Bone marrow (tissue), 2 donors: Measurements from ENCODE around the gene THAP11.

Experiments used
- DNase-seq, 2 donors: peaks; one replicate each; lab custom pipeline; 2025; lab: John Stamatoyannopoulos, UW

Gene THAP11

DNA sequence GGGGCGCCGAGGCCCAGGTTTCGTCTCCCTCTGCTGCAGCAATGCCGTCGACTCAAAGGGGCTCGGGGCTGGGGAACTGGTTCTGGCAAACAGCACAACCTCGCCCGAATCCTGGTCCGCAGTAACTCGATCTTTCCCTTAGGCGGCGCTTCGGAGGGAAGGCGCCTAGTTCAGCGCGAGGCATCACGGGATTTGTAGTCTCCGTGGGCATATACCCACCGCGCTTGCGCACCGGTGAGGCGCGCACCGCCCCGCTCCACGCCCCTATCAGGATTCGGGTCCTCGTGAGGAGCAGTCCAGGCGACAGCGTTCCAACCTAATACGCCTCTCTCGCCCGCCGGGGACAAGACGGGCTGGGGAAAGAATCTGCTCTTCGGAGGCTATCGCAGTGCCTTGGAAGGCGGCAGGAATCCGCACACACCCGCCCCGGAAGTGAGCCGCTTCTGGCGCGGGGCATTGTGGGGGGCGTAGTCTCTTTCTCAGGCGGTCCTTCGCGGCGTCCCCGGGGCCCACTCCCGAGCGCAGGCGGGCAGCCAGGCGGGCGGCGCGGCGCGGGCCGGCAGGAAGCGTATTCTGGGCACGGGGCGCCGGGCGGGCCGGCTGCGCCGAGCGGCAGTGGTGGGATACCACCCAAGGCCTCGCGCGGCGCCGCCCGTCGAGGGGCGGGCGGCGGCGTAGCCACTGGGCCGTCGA, at the start of gene THAP11:
THAP11 (plus strand) TSS at position 505 of the 693 bp plus-strand sequence. CDS start 235 bp downstream, outside the sequence.
- peak; percentile 95 to 97 for DNase-seq

DNA sequence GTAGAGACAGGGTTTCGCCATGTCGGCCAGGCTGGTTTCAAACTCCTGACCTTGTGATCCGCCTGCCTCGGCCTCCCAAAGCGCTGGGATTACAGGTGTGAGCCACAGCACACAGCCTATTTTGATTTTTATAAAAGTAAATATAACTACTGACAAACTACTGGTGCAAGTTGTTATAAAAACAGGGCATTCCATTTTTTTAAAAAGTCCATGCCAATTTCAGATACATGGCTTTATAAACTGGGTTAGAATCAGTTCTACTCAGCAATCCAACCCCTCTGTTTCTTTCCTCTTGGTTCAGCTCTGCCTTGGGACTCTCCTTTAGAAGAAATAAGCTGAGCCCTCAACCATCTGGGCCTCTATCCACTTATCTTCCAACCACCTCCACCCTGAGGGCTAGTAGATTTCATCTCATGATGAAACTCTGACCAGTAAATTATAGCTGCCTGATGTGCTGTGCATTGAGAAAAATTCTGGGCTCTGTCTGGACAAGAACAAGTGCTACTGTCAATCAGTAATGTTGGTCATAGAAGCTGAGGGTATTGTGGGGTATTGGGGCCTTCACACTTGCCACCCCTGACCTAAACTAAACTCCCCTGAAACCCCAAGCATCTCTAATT, 45.9 kb upstream of the THAP11 start:
- DNase-seq: no peak

DNA sequence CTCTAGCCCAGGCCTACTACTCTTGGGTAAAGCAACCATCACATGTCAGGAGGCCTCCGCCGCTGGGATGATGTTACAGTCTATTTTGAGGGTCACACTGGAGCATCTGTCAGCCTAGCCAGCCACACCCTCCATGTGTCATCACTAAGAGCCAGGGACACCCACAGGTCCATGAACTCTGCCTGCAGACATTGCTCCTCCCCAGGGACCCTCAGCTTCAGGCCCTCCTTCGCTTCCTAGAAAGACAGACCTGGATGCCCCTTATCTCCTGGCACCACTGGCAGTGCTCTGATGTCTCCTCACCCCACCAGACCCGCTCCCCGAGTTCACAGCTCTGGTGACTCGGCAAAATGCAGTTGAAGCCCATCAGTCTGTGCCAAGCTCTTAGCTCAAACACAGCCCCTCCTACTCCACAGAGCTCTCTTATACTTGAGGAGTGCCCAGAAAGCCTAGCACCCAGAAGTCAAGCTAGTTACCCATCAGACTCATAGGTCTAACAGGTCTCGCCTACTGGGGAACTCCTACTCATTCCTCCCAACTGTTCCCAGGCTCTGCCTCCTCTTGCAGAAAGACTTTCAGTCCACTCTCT, 41.7 kb upstream of the THAP11 start:
- no peak for DNase-seq

DNA sequence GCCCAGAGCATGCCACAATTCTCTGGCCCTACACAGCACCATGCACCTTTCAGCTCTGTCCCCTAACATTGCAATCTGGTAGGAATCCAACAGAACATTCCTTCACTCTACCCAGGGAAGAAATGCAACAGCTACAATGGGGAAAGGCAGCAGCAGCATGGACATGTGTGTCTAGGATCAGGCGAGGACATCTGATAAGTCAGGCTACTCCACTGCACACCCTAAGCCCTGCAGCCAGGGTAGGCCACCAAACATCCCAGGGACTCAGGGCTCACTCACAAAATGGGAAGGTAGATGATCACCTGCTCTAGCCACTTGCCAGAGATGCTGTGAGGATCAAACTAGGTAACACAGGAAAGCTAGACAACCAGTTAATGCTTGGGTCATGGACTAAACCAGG, 40.9 kb upstream of the THAP11 start:
- no peak for DNase-seq

DNA sequence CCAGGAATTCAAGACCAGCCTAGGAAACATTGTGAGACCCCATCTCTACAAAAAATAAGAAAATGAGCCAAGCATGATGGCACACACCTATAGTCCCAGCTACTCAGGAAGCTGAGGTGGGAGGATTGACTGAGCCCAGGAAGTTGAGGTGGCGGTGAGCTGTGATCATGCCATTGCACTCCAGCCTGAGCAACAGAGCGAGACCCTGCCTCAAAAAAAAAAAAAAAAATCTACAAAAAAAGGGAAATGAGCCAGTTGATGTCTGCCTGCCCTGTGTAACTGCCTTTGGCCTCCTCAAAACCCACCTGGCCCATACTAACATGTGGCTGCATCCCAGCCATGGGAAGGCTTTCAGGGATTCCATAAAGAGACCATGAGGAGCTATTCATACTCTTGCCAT, 40.2 kb upstream of the THAP11 start:
- DNase-seq: no peak

DNA sequence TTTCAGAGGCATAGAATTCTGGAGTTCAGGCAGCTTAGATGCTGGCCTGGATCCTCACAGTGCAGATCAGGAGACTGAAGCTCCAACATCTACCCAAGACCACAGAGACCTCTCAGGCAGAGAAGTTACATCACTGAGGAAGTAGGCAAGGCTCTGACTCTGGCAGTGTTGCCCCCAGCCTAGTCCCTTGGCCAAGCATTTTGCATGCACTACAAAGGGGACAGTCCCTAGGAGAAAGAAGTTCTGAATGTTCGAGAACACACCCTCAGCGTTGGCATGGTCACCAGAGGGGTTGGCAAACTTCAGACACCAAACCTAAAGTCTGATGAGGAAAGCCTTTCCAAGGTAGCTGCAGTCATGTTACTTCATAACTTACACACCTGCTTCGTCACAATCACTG, 38.2 kb upstream of the THAP11 start:
- DNase-seq: no peak

DNA sequence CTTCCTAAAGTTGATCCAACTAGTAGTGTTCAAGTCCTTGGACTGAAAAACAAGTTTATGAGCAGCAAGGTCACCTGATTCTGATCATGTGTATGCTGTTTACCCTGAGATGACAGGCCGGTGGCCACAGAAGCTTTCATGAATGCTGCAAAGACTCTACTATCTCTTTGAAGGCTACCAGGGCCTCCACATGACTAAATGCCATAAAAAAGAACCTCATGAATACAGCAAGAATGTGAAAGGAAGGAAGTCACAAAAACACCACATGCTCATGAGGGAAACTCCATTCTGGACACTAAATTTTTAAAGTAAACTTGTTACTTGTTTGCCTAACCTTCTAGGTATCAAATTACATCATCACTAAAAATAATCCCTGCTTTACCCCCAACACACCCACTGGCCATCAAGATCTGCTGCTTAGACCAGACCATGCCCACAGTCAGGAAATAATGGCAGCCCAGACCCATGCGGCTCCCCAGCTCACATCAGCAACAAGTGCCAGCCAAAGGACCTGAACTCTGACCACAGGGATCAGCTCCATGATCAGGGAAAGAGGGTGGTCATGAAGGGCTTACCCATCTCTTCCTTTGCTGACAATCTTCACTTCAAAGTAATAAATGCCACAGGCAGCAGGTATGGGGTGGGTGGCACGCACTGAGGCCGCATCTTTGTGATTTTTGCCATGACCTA, 37.1 kb upstream of the THAP11 start:
- no peak for DNase-seq

DNA sequence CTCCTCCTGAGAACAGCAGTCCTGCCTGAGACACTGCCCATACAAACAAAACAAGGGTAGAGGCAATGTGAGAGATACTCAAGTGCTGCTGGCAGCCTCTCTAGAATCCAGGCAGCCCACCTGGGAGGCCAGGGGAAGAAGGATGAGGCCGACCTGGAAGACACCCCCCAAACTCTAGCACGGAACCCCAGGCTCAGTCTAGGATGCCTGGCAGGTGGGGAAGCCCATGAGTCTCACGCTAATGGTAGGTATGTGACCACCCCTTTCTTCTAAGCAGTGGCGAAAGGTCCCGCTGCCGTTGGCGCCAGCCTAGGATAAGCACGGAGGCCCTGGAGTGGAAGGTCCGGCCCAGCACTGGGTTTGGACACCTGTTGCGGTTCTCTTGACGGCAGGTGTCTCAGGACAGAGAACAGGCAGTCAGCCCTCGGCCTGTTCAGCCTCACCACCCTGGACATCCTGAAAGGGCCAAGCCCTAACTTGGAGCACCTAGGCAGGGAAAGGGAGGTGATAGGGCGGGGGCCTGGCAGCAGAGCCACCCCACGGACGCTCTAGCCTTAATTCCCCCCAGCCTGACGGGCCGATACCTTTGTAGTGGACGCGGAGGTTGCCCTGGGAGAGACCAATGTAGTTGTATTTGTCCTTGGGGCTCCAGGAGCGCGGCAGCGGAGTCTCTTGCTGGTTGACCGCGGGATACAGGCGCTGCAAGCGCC, 36.2 kb upstream of the THAP11 start:
- no peak for DNase-seq

DNA sequence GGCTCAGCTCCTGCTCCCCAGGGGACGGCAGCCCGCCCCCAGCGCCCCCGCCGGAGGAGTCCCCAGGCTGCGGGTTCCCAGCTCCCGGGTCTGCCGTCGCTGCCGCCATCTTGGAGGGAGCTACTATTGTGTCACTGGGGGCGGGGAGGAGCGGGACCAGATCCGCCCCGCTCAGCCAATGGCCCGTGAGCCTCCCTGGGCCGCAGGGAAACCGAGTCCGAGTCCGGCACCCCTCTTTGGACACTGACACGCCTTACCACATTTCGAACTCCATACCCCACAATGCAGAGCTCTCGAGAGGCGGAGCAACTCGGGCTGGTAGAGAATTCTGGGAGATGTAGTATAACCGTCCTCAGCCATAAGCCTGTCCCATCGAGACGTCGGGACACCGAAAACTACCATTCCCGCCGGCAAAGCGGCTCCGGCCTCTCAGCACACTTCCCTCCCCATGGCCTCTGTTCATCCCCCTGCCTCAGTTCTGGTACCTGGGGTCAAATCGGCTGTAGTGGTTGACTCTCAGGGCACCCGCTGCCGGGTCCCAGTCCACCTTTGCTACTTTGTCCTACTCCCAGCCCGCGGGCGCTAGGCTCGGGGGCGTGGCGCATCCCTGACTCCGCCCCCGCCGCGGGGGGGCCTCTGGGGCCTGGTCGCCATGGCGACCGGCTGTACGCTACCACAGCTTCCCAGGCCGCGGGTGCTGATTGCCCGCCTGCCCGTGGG, 35.5 kb upstream of the THAP11 start, which contains the start of the genes RANBP10 and TSNAXIP1:
RANBP10 (minus strand) TSS at position 133 of the 720 bp plus-strand sequence; CDS start at position 109, 24 bp downstream.
TSNAXIP1 (plus strand) TSS at position 462 of the 720 bp plus-strand sequence. CDS start 261 bp downstream, outside the sequence.
- peak; percentile 95 to 100 for DNase-seq

DNA sequence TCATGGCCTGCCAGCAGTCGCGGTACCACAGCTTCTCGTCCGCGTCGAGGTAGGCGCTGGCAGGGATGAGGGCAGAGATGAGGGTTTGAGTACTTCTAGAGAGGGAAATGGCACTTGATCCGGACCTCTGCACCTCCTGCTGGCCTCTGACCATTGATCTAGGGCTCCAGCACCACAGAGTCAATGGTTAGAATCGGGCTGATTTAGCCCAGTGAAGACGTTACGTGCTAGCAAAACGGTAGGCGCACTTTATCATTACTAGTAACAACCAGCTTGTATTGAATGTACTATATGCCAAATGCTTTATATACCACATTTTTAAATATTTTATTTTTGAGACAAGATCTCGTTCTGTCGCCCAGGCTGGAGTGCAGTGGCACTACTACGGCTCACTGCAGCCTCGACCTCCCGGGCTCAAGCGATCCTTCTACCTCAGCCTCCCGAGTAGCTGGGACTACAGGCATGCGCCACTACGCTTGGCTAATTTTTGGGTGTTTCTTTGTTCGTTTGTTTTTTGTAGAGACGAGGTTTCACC, 34.9 kb upstream of the THAP11 start:
- no peak for DNase-seq

DNA sequence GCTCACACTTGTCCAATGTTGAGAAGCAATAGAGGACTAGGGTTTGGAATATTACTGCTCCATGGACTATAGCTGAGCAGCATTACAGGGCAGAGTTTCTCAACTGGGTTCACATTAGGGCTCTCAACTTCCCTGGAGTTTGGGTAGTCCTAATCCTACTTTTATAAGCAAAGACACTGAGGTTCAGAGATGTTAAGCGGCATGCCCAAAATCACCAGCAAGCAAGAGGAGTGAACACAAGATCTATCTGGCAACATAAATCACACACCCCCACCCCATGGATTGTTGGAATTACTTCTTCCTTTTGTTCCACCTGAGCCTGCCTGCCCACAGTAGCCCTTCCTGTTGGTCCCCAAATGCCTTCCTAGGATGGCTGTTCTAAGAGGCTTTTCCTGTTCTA, 30.2 kb upstream of the THAP11 start:
- no peak for DNase-seq

DNA sequence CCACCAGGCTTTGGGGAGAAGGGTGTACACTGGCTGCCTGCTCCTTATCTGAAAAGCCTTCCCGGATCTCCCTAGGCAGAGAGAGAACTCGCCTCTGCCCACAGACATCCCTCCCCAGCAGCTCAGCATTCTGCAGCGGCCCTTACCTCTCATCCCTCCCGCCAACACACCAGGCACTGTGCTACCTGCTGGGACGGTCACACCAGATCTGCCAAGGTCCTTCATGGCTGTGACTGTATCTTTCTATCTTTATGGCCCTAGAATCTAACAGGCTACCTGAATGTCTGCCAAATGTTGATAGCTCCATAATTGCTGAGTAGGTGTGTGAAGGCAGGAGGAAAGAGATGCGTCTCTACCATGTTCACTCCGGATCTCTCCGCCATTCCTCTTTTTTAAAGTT, 27.6 kb upstream of the THAP11 start:
- no peak for DNase-seq

DNA sequence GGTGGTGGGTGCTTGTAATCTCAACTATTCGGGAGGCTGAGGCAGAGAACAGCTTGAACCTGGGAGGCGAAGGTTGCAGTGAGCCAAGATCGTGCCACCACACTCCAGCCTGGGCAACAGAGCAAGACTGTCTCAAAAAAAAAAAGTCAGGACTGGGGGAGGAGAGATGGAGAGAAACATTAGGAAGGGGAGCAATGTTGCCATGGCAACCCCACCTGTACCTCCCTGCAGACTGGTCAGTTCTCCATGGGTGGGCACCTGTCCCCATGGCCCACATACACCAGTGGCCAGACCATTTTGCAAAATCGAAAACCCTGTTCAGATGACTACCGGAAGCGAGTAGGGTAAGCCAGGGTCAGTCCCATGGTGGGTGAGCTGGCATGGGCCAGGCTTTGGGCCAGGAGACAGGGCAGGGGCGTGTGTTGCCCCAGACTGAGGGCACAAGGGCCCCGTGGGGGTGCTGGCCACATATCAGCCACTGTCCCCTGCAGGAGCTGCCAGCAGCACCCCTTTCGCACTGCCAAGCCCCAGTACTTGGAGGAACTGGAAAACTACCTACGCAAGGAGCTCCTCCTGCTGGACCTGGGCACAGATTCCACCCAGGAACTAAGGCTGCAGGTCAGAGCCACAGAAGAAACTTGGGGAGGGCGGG, 21.4 kb upstream of the THAP11 start:
- DNase-seq: no peak

DNA sequence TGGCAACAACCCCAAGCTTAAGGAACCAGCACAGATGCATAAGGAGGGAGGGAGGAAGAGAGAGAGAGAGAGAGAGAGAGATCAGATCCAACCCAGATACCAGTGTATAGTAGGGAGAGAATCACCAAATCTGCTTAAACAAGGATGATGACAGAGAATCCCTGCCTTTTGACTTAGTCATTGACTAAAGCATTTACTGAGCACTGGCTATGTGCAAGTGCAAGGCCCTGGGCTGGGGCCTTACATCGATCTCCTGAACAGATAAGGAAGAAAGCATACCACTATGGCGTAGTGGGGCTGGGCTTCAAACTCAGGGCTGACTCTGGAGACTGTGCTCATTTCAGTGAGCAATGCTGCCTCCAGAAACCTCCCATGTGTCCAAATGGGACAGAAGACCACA, 19.6 kb upstream of the THAP11 start:
- no peak for DNase-seq

DNA sequence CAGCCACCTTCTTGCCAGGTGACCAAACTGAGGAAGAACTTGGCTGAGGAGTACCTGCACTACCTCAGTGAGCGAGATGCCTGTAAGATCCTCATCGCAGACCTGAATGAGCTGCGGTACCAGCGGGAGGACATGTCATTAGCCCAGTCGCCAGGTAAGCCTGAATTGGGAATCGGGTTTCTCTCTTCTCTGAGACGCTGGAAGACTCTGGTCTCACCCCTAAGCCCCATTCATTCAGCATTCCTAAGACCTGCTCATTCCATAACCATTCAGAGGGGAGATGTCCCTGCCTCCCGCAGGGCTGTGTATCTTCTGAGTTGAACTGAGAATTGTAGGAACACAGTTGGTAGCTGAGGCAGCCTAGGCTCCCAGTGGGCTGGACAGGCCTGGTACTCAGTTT, 17.0 kb upstream of the THAP11 start:
- DNase-seq: no peak

DNA sequence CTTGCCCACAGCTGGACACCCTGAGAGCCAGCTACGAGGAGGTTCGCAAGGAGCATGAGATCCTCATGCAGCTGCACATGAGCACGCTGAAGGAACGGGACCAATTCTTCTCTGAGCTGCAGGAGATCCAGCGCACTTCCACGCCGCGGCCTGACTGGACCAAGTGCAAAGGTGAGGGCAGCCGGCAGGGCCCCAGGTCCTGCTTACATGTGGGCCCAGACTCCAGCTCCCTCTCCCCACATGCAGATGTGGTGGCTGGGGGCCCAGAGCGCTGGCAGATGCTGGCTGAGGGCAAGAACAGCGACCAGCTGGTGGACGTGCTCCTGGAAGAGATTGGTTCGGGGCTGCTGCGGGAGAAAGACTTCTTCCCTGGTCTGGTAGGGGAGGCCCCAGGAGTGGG, 16.2 kb upstream of the THAP11 start:
- no peak for DNase-seq

DNA sequence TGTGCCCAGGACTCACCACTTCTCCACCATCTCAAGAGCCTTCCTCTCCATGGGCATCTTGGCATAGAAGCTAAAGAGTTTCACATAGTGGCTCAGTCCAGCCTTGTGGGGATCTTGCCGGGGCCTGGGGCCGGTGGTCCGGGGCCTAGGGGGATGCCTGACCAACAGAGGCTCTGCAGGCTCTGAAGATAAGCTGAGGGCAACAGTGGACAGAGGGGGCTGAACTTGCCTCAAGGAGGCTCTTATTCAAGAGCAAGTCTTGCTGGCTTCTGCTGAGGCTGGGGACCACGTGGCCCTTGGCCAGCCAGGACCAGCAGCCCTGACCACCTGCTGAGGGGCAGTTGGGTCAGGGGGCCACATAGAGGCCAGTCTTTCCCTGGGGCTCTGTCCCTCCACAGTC, 13.5 kb upstream of the THAP11 start:
- no peak for DNase-seq

DNA sequence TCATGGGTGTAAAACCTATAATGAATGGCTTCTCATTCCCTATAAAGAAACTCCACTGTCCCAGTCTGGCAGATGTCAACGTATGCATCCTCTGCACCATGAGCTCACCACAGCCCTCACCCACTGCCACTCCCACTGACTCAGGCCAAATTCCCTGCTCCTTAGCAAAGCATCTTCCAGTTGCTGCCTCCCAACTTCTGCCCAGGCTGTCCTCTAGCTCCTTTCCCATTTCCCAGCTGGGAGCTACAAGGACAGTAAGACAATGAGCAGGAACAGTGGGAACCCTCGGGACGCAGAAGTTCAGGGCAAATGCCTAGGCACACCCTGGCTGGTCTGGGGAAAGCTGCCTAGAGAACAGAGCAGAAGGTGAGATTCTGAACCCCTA, 9.1 kb upstream of the THAP11 start:
- DNase-seq: no peak

DNA sequence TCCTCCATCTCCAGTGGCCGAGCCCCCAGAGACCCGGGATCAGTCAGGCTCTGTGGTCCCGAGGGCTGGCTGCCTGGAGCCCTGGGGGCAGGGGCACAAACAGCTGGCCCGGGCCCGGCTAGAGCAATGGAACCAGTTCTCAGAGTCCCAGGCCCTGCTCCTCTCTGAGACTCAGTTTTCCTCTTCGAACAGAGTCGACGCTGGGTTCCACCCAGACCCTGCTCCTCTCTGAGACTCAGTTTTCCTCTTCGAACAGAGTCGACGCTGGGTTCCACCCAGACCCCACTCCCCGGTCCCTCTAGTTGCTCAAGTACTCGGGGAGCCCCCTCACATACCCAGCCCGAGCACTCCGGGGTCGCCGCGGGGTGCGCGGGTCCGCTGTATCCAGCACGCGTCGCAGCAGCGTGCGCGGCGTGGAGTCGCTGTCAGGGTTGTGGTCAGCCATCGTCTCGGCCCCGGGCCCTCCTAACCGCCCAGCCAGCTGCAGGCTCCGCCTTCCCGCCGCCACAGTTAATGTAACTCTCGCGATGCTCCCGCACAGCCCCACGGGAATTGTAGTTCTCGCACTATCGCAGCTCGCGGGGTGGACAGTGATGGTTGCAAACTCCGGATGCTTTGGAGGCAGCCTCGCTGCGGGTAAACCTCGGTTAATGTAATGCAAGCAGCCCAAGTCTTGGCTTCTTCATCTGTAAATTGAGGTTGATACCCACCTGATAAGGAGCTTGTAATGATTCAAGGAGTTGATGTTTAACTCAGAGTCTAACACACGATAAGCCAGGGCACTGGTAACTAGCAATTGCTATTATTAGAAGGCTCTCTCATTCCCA, 8.5 kb upstream of the THAP11 start:
- peak; percentile 85 to 87 for DNase-seq

DNA sequence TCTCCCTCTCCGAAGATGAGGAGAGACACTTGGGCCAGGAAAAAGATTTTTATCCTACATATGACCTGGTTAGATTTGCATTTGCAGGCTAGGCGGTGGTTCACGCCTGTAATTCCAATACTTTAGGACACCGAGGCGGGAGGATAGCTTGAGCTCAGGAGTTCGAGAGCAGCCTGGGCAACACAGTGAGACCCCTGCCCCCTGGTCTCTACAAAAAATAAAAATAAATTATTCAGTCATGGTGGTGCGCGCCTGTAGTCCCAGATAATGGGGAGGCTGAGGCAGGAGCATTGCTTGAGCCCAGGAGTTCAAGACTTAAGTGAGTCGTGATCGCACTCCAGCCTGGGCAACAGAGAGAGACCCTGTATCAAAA, 7.9 kb upstream of the THAP11 start:
- DNase-seq: no peak
